Skeletal muscle tissue (tissue), 4 donors: Measurements from ENCODE around the gene FUNDC2. TPM values are rescaled to one million over a fixed set of nuclear protein-coding genes. Genes with fewer than 3 reads are reported as not detected.
"Not testable (repeated sequence)": the region's sequence is repeated elsewhere in the genome, so short reads cannot be mapped to it uniquely, and the experiment has no call there.

ENCODE experiments used
- H3K27ac ChIP-seq: one replicate; pipeline ENCODE4 v1.7.0; 2013; ENCODE audit warnings: mild to moderate bottlenecking, low read depth, low read length, inconsistent platforms
- H3K27me3 ChIP-seq, 3 donors: one replicate each; pipeline ENCODE4 v1.7.0; 2013; ENCODE audit warnings: low read length in 3 of 3; ENCODE audit not compliant: control insufficient read depth in 3 of 3, insufficient read depth in 3 of 3
- H3K36me3 ChIP-seq, 3 donors: one replicate each; pipeline ENCODE4 v1.7.0; 2013; ENCODE audit warnings: low read length in 3 of 3; ENCODE audit not compliant: control insufficient read depth in 3 of 3, insufficient read depth in 3 of 3
- H3K4me1 ChIP-seq, 3 donors: one replicate each; pipeline ENCODE4 v1.7.0; 2013; ENCODE audit warnings: low read length in 3 of 3, mild to moderate bottlenecking in 3 of 3; ENCODE audit not compliant: control insufficient read depth in 3 of 3, insufficient read depth in 3 of 3
- H3K4me3 ChIP-seq, 3 donors: one replicate each; pipeline ENCODE4 v1.7.0; 2013; ENCODE audit warnings: low read length in 3 of 3
- H3K9ac ChIP-seq, 3 donors: one replicate each; pipeline ENCODE4 v1.7.0; 2013; ENCODE audit warnings: low read length in 3 of 3, mild to moderate bottlenecking in 3 of 3, moderate library complexity in 2 of 3, low read depth in 1 of 3
- H3K9me3 ChIP-seq, 3 donors: one replicate each; pipeline ENCODE4 v1.7.0; 2013; ENCODE audit warnings: low read length in 3 of 3; ENCODE audit not compliant: control insufficient read depth in 3 of 3
- total RNA-seq: library from RNA; depleted of rRNA; stranded (reverse); fragments of >200 nt; gene quantifications from one replicate; pipeline ENCODE4 v1.2.3, GENCODE V29; 2014
- donor health status: Osteomylitis.

FUNDC2 gene
- total RNA-seq, 1 donor from 2014 or later, result 45.9 TPM

DNA sequence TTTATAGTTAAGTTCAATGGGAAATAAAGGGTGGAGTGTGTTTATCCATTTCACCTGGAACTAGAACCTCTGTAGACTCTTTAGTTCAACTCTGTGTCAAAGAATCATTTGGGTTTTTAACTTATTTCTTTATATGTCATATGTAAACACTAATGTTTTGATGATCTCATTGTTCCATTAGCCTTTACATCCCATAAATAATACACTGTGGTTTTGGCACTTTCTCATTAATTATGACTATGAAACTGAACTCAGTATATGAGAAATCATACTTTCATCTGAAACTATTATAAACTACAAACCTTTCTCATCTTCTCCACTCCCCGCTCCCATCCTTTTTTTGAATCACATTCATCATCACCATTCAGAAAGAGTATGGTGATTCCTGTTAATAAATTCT lies 35.2 kb upstream of the FUNDC2 start:
- Histone ChIP-seq H3K4me3 (no peak overlapping the region), H3K9me3 (no peaks in the 10 kb centered on the region), H3K9ac (no peak overlapping the region), H3K36me3 (no peaks in the 10 kb centered on the region), H3K27ac (no peak overlapping the region), H3K27me3 (no peaks in the 10 kb centered on the region), H3K4me1 (no peaks in the 10 kb centered on the region)

DNA sequence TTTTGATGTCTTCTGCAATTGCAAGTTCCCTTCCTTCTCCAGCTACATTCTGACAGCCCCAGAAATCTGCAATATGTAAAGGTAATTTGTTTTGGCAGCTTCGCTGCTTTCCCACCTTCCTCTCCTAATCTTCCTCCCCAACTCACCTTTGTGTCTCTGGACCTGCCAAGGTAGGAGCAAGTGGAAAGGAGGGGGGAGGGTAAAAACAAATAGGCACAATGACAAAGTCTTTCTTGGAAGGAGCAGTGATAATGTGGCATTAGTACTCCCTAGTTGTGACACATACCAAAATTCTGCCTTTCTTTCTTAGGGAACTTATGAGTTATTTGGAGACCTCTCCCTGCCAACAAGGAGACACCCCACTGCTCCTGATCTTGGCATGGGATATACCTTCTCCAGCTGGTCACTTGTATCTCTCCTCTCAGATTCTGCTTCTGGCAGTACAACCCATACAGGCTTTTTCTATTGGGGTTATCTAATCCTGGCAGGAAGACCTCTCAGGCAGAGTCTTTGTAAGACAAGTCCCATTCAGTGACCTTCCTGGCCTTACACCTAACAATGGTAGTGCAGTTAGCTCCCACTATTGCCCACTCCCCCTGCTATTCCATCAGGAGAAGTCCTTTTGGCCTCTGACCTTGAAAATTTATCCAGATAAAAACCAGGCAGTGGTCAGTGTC lies 28.3 kb upstream of the FUNDC2 start:
- Histone ChIP-seq H3K36me3 (no peaks in the 10 kb centered on the region), H3K4me3 (no peak overlapping the region), H3K27ac (no peak overlapping the region), H3K9ac (no peak overlapping the region), H3K4me1 (no peaks in the 10 kb centered on the region), H3K27me3 (no peaks in the 10 kb centered on the region), H3K9me3 (no peaks in the 10 kb centered on the region)

DNA sequence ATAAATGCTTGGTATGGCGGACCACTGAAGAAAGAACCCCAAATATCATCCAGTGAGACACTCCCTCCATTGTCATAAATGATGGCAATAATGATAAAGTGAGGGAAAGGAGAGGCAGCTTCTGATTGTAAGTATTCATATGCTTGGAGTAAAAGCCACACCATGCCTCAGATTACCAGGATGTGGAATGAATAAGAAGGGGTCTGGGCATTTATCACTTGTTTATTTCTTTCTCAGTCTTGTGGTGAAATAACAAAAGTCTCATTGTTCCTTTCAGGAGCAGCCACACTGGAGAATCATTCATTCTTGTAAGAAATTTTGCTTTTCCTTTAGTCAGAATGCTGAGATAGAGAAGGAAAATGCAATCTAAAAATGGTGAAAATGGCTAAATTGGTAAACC lies 25.8 kb upstream of the FUNDC2 start:
- H3K4me3 ChIP-seq, result no peak overlapping the region
- H3K27me3 ChIP-seq, result no peaks in the 10 kb centered on the region
- no peaks in the 10 kb centered on the region for H3K4me1 ChIP-seq
- H3K9me3 ChIP-seq, result no peaks in the 10 kb centered on the region
- H3K36me3 ChIP-seq, result no peaks in the 10 kb centered on the region
- no peak overlapping the region for H3K27ac ChIP-seq
- no peak overlapping the region for H3K9ac ChIP-seq

DNA sequence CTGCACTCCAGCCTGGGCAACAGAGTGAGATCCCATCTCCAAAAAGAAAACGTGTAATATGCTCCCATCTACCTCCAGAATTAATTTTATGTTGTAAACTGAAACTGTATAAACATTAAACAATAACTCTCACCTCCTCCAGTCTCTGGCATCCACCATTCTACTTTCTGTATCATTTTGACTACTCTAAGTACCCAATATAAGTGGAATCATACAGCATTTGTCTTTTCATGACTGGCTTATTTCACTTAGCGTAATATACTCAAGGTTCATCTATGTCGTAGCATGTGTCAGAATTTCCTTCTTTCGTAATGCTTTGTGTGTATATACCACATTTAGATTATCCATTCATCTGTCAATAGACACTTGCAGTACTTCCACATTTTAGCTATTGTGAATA lies 24.8 kb upstream of the FUNDC2 start:
- Histone ChIP-seq H3K9me3 (no peaks in the 10 kb centered on the region), H3K4me3 (no peak overlapping the region), H3K27me3 (no peaks in the 10 kb centered on the region), H3K9ac (no peak overlapping the region), H3K27ac (no peak overlapping the region), H3K36me3 (no peaks in the 10 kb centered on the region), H3K4me1 (no peaks in the 10 kb centered on the region)

DNA sequence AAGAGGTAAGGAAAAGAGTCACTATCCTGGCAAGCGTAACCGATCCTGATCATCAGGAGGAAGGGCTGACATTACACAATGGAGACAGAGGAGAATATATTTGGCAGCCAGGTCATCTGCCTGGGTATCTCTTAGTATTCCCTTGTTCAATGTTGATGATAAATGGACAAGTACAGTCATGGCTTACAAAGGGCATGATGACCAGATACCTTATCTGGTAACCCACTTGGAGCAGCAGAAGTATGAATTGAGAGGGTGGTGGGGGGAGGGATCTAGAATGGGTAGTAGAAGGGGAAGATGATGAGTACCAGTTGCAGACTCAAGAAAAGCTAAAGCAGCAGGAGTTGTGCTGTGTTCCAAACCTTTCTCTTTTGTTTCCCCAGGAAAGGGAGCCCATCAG lies 21.5 kb upstream of the FUNDC2 start:
- H3K9me3 ChIP-seq, result no peaks in the 10 kb centered on the region
- H3K27me3 ChIP-seq, result no peaks in the 10 kb centered on the region
- peaks cover 0 to 4% (median 0%) of the 10 kb centered on the region in 3 donors for H3K4me1 ChIP-seq
- H3K4me3 ChIP-seq, result no peak overlapping the region
- no peak overlapping the region for H3K9ac ChIP-seq
- H3K27ac ChIP-seq, result no peak overlapping the region
- no peaks in the 10 kb centered on the region for H3K36me3 ChIP-seq

DNA sequence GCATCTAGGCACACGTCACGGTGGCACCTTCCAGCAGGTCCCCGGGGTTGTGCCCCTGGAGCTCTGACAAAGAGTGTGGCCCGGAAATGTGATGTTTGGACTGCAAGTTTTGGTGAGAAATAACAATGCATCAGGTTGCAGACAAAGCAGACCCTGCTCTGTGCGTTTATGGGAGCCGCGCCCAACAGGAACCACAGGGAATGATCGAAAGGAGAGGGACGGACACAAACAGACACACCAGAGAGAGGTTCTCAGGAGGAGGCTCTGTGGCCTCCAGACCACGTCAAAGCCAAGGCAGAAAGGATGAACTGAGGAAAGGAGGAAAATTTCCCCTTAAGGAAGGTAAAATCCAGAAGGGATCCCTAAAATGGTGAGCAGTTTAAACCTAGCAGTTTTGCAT lies 20.3 kb upstream of the FUNDC2 start:
- H3K9ac ChIP-seq, H3K27me3 ChIP-seq, H3K9me3 ChIP-seq, H3K4me1 ChIP-seq, H3K27ac ChIP-seq, H3K36me3 ChIP-seq, H3K4me3 ChIP-seq: not testable (repeated sequence)

DNA sequence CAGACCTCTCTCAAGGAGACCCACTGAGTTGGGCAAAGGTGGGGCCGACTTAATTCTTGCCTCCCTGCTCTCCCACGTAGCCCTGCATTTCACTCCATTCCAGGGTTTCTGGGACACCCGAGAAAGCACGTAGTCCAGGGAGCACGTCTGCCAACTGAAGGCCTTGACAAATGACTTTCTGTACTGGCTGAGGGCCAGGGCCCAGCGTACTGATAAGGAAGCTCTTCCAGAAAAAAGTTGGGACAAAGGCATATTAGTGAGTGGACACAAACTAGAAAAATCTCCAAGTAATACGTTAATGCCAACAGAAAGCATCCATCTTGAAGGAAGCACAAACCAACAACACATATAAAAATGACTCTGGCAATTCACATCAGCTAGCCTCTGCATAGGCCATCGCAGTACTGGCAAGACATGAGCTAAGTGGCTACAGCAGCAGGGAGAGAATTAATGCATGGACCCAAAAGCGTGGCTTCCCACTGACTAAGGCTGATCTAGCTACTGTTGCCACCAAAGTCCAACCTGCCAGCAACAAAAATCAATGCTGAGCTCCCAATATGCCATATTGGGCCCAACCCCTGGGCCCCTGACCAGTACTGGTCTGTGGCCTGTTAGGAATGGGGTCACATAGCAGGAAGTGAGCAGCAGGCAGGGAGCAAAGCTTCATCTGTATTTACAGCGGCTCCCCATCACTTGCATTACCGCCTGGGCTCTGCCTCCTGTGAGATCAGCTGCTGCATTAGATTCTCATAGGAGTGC lies 19.6 kb upstream of the FUNDC2 start:
- H3K9me3 ChIP-seq, H3K4me1 ChIP-seq, H3K36me3 ChIP-seq, H3K27me3 ChIP-seq, H3K4me3 ChIP-seq, H3K9ac ChIP-seq: not testable (repeated sequence)
- H3K27ac ChIP-seq, result peak overlapping the region; percentile 47

DNA sequence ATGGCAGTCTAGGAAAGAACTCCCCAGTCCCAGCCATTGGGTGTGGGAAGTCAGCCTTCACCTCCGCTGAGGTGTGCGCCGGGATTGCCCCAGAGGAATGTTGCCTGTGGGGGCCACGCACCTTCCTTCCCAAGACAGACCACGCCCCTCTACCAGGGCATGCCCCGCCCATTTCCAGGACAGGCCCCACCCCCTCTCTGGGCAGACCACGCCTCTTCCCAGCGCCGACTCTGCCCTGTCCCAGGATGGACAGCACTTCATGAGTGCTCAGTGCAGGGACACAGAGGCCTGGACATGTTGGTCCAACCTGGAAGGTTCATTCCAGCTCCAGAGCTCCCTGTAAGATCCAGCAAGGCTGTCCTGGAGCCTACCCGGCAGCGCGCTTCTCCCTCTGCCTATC lies 18.1 kb upstream of the FUNDC2 start:
- not testable (repeated sequence) for H3K9ac ChIP-seq, H3K36me3 ChIP-seq, H3K4me1 ChIP-seq, H3K4me3 ChIP-seq, H3K27me3 ChIP-seq, H3K27ac ChIP-seq, H3K9me3 ChIP-seq

DNA sequence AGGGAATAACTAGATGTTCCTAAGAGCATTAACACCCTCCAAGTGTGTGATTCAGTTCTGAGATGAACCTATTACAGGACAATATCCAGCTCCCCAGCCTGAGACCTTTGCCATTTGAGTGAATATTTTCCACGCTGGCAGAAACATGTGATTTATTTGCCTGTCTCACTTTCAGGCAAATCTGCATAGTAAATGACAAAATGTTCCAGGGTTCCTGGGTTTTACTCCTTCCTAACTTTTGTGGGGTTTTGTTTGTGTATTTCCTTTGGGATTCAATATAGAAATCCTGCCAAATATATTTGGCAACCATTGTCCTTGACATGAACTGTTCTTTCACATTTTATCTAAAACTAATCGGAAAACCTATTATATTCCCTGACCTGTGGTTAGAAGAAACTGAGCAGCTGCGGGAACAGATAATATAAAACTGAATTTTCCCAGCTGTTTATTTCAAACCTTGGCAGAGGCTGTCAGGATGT lies 16.6 kb upstream of the FUNDC2 start:
- Histone ChIP-seq H3K4me3 (no peak overlapping the region), H3K9me3 (no peaks in the 10 kb centered on the region), H3K9ac (no peak overlapping the region), H3K27me3 (no peaks in the 10 kb centered on the region), H3K36me3 (no peaks in the 10 kb centered on the region), H3K4me1 (peaks cover 0 to 4% (median 0%) of the 10 kb centered on the region in 3 donors), H3K27ac (no peak overlapping the region)

DNA sequence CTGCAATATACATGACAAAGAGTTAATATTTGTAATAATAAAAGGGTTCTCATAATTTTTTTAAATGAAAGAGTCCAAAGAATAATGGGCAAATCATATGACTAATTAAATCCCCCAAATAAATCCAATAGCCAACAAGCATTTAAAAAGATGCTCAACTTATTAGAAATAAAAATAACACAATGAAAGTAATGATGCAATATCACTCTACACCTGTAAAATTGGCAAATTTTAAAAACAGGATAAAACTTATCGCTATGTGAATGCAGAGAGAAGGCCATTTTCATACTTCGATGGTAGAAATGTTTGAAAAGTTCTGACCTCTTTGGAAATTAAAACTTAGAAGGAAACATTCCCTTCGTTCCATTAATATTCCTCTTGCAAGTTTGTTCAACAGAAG lies 6.1 kb upstream of the FUNDC2 start:
- no peaks in the 10 kb centered on the region for H3K9me3 ChIP-seq
- H3K4me1 ChIP-seq, result no peaks in the 10 kb centered on the region
- peak overlapping the region in 1 of 3 donors; percentile 20 for H3K9ac ChIP-seq
- H3K36me3 ChIP-seq, result no peaks in the 10 kb centered on the region
- no peaks in the 10 kb centered on the region for H3K27me3 ChIP-seq
- peak overlapping the region in 1 of 3 donors; percentile 30 for H3K4me3 ChIP-seq
- no peak overlapping the region for H3K27ac ChIP-seq
